ENCODE results near the gene NUMBL. TPM values are rescaled to one million over a fixed set of nuclear protein-coding genes. Genes with fewer than 3 reads are reported as not detected.

The NUMBL gene
- total RNA-seq, 1 donor from 2014 or later = 6.4 TPM

DNA sequence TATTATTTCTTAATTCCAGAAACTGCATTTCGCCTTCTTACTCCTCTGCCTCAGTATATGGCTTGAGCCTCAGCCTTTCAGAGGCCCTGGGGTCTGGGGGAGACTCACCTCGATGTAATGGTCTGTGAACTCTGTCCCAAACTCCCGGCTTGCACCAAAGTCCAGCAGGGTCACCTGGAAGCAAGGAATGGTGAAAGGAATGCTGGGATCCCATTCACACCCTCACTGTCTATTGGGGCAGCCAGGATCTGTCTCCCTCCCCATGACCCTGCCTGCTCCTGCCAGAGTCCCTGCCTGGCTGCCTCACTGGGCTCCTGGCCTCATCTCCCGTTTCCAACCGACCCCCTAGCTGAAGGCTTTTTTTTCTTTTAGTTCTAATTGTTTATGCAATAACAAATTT lies 5.4 kb upstream of the NUMBL start:
- no peaks in the 10 kb centered on the region for H3K9me3 ChIP-seq (ENCODE audit: low read depth)
- peaks cover 11% of the 10 kb centered on the region for H3F3A ChIP-seq (ENCODE audit: low read depth)
- H3K36me3 ChIP-seq = no peaks in the 10 kb centered on the region
- no peak overlapping the region for H3K4me2 ChIP-seq
- TF ChIP-seq EZH2phosphoT487 (IDR thresholded peaks at IDR 0.05) (no peak), EZH2 (IDR thresholded peaks at IDR 0.05) (no peak), CTCF (IDR thresholded peaks at IDR 0.05) (no peak)
- H3K9me3 Mint-ChIP-seq = no peaks in the 10 kb centered on the region
- H4K20me1 ChIP-seq (ENCODE audit: low read depth) = no peaks in the 10 kb centered on the region
- H3K4me1 Mint-ChIP-seq = peaks cover 5% of the 10 kb centered on the region
- H3K79me2 ChIP-seq (ENCODE audit: low read depth) = no peaks in the 10 kb centered on the region
- H3K27me3 ChIP-seq = no peaks in the 10 kb centered on the region
- no peak overlapping the region for H2AFZ ChIP-seq (replicated peaks)
- no peak overlapping the region for H3K27ac Mint-ChIP-seq
- H3K27ac ChIP-seq = no peak overlapping the region
- no peak overlapping the region for H3K9ac ChIP-seq
- H3K4me3 Mint-ChIP-seq = no peak overlapping the region
- DNase-seq (ENCODE audit: low spot score) = no peak
- peaks cover 2% of the 10 kb centered on the region for H3K27me3 Mint-ChIP-seq (ENCODE audit: insufficient read depth, low read depth)
- H3K4me1 ChIP-seq = peaks cover 4% of the 10 kb centered on the region
- no peak overlapping the region for H3K4me3 ChIP-seq
- H3K36me3 Mint-ChIP-seq = peaks cover 22% of the 10 kb centered on the region

DNA sequence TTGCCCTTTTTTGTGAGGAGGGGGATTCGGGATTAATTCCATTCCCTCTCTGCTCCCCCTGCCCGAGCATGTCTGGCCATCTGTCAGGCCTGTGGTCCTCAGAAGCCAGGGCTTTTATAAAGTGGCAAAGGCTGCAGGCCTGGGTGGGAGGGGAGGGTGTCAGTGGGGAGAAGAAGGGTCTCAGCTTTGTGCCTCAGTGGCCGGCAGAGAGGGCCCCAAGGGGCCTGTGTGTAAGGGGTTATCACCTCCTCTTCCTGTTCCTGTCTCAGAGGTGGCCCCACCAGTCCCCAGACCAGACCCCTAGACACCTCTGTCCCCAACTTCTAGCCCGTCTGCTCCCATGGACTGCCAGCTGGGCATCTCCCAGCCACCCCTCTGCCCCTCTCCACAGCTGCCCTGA lies 3.4 kb upstream of the NUMBL start:
- Mint-ChIP-seq H3K4me1 (peaks cover 8% of the 10 kb centered on the region), H3K4me3 (no peak overlapping the region)
- no peak for DNase-seq (ENCODE audit: low spot score)

DNA sequence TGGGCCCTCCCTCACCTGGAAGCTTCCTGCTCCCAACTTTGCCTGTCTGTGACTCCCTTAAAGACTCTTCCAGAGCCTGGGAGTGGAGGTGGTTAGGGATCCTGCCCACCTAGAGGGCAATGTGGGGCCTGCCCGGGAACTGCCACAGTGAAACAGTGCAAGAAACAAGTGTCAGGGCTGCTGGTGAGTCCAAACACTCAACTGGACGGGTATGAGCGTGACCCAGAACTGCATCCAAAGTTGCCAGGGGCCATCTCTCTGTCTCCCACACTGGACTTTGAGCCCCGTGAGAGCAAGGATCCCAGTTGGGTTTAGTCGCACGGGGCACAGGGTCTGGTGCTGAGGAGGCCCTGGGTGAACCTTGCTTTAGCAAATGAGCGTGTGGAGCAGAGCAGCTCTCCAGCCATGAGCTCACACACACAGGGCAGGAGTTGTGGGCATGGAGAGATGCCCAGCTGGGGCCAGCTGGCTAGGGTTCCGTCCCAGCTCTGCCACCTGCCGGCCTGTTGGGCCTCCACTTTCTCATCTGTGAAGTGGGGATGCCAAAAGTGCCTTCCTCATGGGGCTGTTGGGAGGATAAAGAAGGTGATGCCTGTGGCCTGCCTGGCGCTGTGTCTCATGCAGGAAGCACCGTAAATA lies 2.8 kb upstream of the NUMBL start:
- Histone ChIP-seq H3K36me3 (no peaks in the 10 kb centered on the region), H3K9me3 (ENCODE audit: low read depth) (no peaks in the 10 kb centered on the region), H2AFZ (replicated peaks) (no peak overlapping the region), H4K20me1 (ENCODE audit: low read depth) (peaks cover 10% of the 10 kb centered on the region), H3F3A (ENCODE audit: low read depth) (peaks cover 13% of the 10 kb centered on the region), H3K27me3 (no peaks in the 10 kb centered on the region), H3K4me3 (no peak overlapping the region), H3K4me2 (no peak overlapping the region), H3K4me1 (peaks cover 5% of the 10 kb centered on the region), H3K79me2 (ENCODE audit: low read depth) (peaks cover 19% of the 10 kb centered on the region), H3K9ac (no peak overlapping the region), H3K27ac (no peak overlapping the region)
- no peak for TF ChIP-seq EZH2phosphoT487 (IDR thresholded peaks at IDR 0.05)
- no peak for DNase-seq (ENCODE audit: low spot score)
- H3K36me3 Mint-ChIP-seq = peaks cover 14% of the 10 kb centered on the region
- no peak overlapping the region for H3K27ac Mint-ChIP-seq
- peaks cover 4% of the 10 kb centered on the region for H3K27me3 Mint-ChIP-seq (ENCODE audit: insufficient read depth, low read depth)
- peaks cover 8% of the 10 kb centered on the region for H3K4me1 Mint-ChIP-seq
- no peaks in the 10 kb centered on the region for H3K9me3 Mint-ChIP-seq
- H3K4me3 Mint-ChIP-seq = no peak overlapping the region

More for the DNA sequence above, 3.4 kb upstream of the NUMBL start:
- no peak overlapping the region for H3K4me2 ChIP-seq
- H3K36me3 Mint-ChIP-seq = peaks cover 14% of the 10 kb centered on the region
- no peaks in the 10 kb centered on the region for H3K9me3 Mint-ChIP-seq
- H3K27me3 ChIP-seq = no peaks in the 10 kb centered on the region
- no peak for TF ChIP-seq CTCF (IDR thresholded peaks at IDR 0.05)
- no peak for TF ChIP-seq EZH2 (IDR thresholded peaks at IDR 0.05)
- TF ChIP-seq EZH2phosphoT487 (IDR thresholded peaks at IDR 0.05) = no peak
- H3K27ac Mint-ChIP-seq = no peak overlapping the region
- peaks cover 4% of the 10 kb centered on the region for H4K20me1 ChIP-seq (ENCODE audit: low read depth)
- H3K27me3 Mint-ChIP-seq (ENCODE audit: insufficient read depth, low read depth) = peaks cover 4% of the 10 kb centered on the region
- H3K9ac ChIP-seq = no peak overlapping the region
- H2AFZ ChIP-seq (replicated peaks) = no peak overlapping the region
- H3K4me1 ChIP-seq = peaks cover 5% of the 10 kb centered on the region
- H3K79me2 ChIP-seq (ENCODE audit: low read depth) = peaks cover 12% of the 10 kb centered on the region
- H3K27ac ChIP-seq = no peak overlapping the region
- no peaks in the 10 kb centered on the region for H3K9me3 ChIP-seq (ENCODE audit: low read depth)
- no peaks in the 10 kb centered on the region for H3K36me3 ChIP-seq
- H3K4me3 ChIP-seq = no peak overlapping the region
- H3F3A ChIP-seq (ENCODE audit: low read depth) = peaks cover 13% of the 10 kb centered on the region

- TF ChIP-seq EZH2 (IDR thresholded peaks at IDR 0.05) (no peak), CTCF (IDR thresholded peaks at IDR 0.05) (no peak), EZH2phosphoT487 (IDR thresholded peaks at IDR 0.05) (no peak)
- no peak overlapping the region for H3K4me3 ChIP-seq
- H3K9me3 Mint-ChIP-seq = no peaks in the 10 kb centered on the region
Measured at GRCh38 chr19:40692212-40692551, 1.7 kb upstream of the NUMBL start.

More at GRCh38 chr19:40692212-40692551, 1.7 kb upstream of the NUMBL start:
- H3K4me1 ChIP-seq = peaks cover 5% of the 10 kb centered on the region
- no peak overlapping the region for H2AFZ ChIP-seq (replicated peaks)
- peaks cover 20% of the 10 kb centered on the region for H3K79me2 ChIP-seq (ENCODE audit: low read depth)
- H3K27me3 ChIP-seq = no peaks in the 10 kb centered on the region
- Mint-ChIP-seq H3K27me3 (ENCODE audit: insufficient read depth, low read depth) (peaks cover 4% of the 10 kb centered on the region), H3K36me3 (peaks cover 13% of the 10 kb centered on the region), H3K27ac (peak overlapping the region; percentile 16), H3K4me3 (peak overlapping the region; percentile 27), H3K4me1 (peaks cover 8% of the 10 kb centered on the region)
- peaks cover 16% of the 10 kb centered on the region for H4K20me1 ChIP-seq (ENCODE audit: low read depth)
- H3K9me3 ChIP-seq (ENCODE audit: low read depth) = no peaks in the 10 kb centered on the region
- no peaks in the 10 kb centered on the region for H3K36me3 ChIP-seq
- no peak for DNase-seq (ENCODE audit: low spot score)
- no peak overlapping the region for H3K9ac ChIP-seq
- peaks cover 13% of the 10 kb centered on the region for H3F3A ChIP-seq (ENCODE audit: low read depth)
- no peak overlapping the region for H3K4me2 ChIP-seq
- no peak overlapping the region for H3K27ac ChIP-seq
